A549 (cell line): ENCODE data around the gene CRYBB3. TPM values are rescaled to one million over a fixed set of nuclear protein-coding genes. Genes with fewer than 3 reads are reported as not detected.

ENCODE experiments used
- ATAC-seq, 2 experiments: fragments of 200-7000 bp in 1 of 2; fragments of >200 bp in 1 of 2; cut with Nextera tagmentation in 1 of 2; cut with Tn5 transposase in 1 of 2; 3 replicates each; pipeline versions ENCODE4 v1.8.0 to v1.9.1; 2018 to 2020; ENCODE audit warnings: mild to moderate bottlenecking in 1 of 2, moderate library complexity in 1 of 2
- CTCF ChIA-PET: fragments of 300-600 bp; sonication (Branson Sonifier 250); formaldehyde crosslinking; extraction: SDS; loops from one replicate; lab custom pipeline; 2021; ENCODE audit warnings: antibody characterized with exemption, inconsistent platforms; lab: Yijun Ruan, JAX
- POLR2A ChIA-PET: fragments of 350-600 bp; formaldehyde crosslinking; extraction: SDS; loops from one replicate; lab custom pipeline; 2021; ENCODE audit warnings: antibody characterized with exemption, inconsistent platforms; lab: Yijun Ruan, JAX
- DNase-seq, 2 experiments: peaks; one replicate each; pipeline versions ENCODE4 v3.0.0 to v3.0.0-alpha.2; 2011 to 2016; ENCODE audit warnings: low read depth in 1 of 2, low spot score in 1 of 2
- FAIRE-seq: peaks from 2 replicates; lab custom pipeline; 2011; peaks lifted over from hg19 to GRCh38; lab: Jason Lieb, UNC
- H3K27ac ChIP-seq, 2 experiments: fragments of >200 bp; sonication (Bioruptor Twin); formaldehyde crosslinking; 3 replicates each; pipeline ENCODE4 v1.5.1; 2016 to 2017
- H3K4me1 ChIP-seq: fragments of >200 bp; sonication (Bioruptor Twin); formaldehyde crosslinking; 3 replicates; pipeline ENCODE4 v1.6.1; 2016
- H3K4me2 ChIP-seq: fragments of >200 bp; sonication (Bioruptor Twin); formaldehyde crosslinking; 3 replicates; pipeline ENCODE4 v1.6.1; 2016
- H3K4me3 ChIP-seq: fragments of >200 bp; sonication (Bioruptor Twin); formaldehyde crosslinking; 3 replicates; pipeline ENCODE4 v1.5.1; 2016
- H3K9me3 ChIP-seq: fragments of >200 bp; sonication (Bioruptor Twin); formaldehyde crosslinking; 3 replicates; pipeline ENCODE4 v1.6.1; 2016
- EHF ChIP-seq: fragments of 250-450 bp; sonication (Bioruptor Pico); IDR thresholded peaks from 2 replicates; pipeline ENCODE4 v1.5.0; 2020; ENCODE audit warnings: mild to moderate bottlenecking
- EHMT2 ChIP-seq: fragments of 200-600 bp; sonication (generic); IDR thresholded peaks from 2 replicates; pipeline ENCODE4 v1.6.1; 2016; ENCODE audit warnings: antibody characterized with exemption, low read depth, mild to moderate bottlenecking, moderate library complexity
- ESRRA ChIP-seq: fragments of 150-350 bp; IDR thresholded peaks from 2 replicates; pipeline ENCODE4 v1.6.1; 2014; ENCODE audit warnings: mild to moderate bottlenecking, low read length, borderline replicate concordance
- FOSL2 ChIP-seq, 2 experiments: fragments of 450-650 bp in 1 of 2; fragments of >200 bp in 1 of 2; sonication (Bioruptor Twin) in 1 of 2; formaldehyde crosslinking; IDR thresholded peaks; 2 replicates each; pipeline versions ENCODE4 v1.5.0 to v1.6.1; 2016 to 2020; ENCODE audit warnings: mild to moderate bottlenecking in 1 of 2, moderate library complexity in 1 of 2
- KDM1A ChIP-seq: fragments of 200-600 bp; sonication (generic); IDR thresholded peaks from 2 replicates; pipeline ENCODE4 v1.6.1; 2016; ENCODE audit warnings: low read depth, mild to moderate bottlenecking
- PHF8 ChIP-seq: fragments of 200-600 bp; sonication (generic); IDR thresholded peaks from 2 replicates; pipeline ENCODE4 v1.6.1; 2016; ENCODE audit warnings: low read depth, mild to moderate bottlenecking, antibody characterized with exemption, moderate library complexity, borderline replicate concordance
- POLR2A ChIP-seq: IDR thresholded peaks from 2 replicates; pipeline ENCODE4 v1.6.1; 2012; ENCODE audit warnings: mild to moderate bottlenecking, low read length
- RNF2 ChIP-seq: fragments of 200-600 bp; sonication (generic); IDR thresholded peaks from 2 replicates; pipeline ENCODE4 v1.6.1; 2016; ENCODE audit warnings: low read depth, mild to moderate bottlenecking, antibody characterized with exemption, moderate library complexity, borderline replicate concordance
- ZC3H11A ChIP-seq: fragments of 450-650 bp; IDR thresholded peaks from 2 replicates; pipeline ENCODE4 v1.6.1; 2014; ENCODE audit warnings: antibody characterized with exemption, mild to moderate bottlenecking
- ZFP36 ChIP-seq: fragments of 450-650 bp; IDR thresholded peaks from 2 replicates; pipeline ENCODE4 v1.6.1; 2014; ENCODE audit warnings: borderline replicate concordance; ENCODE audit not compliant: partially characterized antibody
- WGBS: methylation state at CpG from one replicate; pipeline ENCODE4 v1.1.6; 2017; ENCODE audit errors: missing lambda C conversion rate; 5-methylcytosine and 5-hydroxymethylcytosine counted together
- polyA plus RNA-seq, 4 experiments: library from polyadenylated mRNA; depleted of rRNA in 3 of 4; stranded (reverse); fragments of >200 nt; fragmentation: RNase III in 1 of 4; extraction: RNeasy Plus Mini Kit Qiagen cat#74134 plus additional on column Dnase treatment in 1 of 4; gene quantifications; 2 replicates in 3 of 4; 3 replicates in 1 of 4; pipeline ENCODE4 v1.2.3, GENCODE V29; 2011 to 2017
- TF ChIP-seq, protein P1 (sequence below): fragments of 450-650 bp; IDR thresholded peaks from 2 replicates; pipeline ENCODE4 v1.6.1; 2014; ENCODE audit warnings: antibody characterized with exemption
- TF ChIP-seq, protein P2 (sequence below): fragments of >200 bp; sonication (Bioruptor Twin); formaldehyde crosslinking; IDR thresholded peaks from 3 replicates; pipeline ENCODE4 v1.5.1; 2016
- TF ChIP-seq, protein P3 (sequence below): IDR thresholded peaks from 2 replicates; pipeline ENCODE4 v1.6.1; 2012
- TF ChIP-seq, protein P4 (sequence below): fragments of 200-600 bp; sonication (generic); IDR thresholded peaks from 2 replicates; pipeline ENCODE4 v1.6.1; 2016; ENCODE audit warnings: antibody characterized with exemption, mild to moderate bottlenecking, moderate library complexity
- TF ChIP-seq, protein P5 (sequence below): fragments of >200 bp; sonication (Bioruptor Twin); formaldehyde crosslinking; IDR thresholded peaks from 3 replicates; pipeline ENCODE4 v1.6.1; 2016
- TF ChIP-seq, protein P6 (sequence below): fragments of 150-350 bp; IDR thresholded peaks from 2 replicates; pipeline ENCODE4 v1.6.1; 2014; ENCODE audit warnings: low read depth, mild to moderate bottlenecking, low read length

CRYBB3 gene
- polyA plus RNA-seq, 2 of the 4 experiments (the other 2 are of a cell fraction): not detected

DNA sequence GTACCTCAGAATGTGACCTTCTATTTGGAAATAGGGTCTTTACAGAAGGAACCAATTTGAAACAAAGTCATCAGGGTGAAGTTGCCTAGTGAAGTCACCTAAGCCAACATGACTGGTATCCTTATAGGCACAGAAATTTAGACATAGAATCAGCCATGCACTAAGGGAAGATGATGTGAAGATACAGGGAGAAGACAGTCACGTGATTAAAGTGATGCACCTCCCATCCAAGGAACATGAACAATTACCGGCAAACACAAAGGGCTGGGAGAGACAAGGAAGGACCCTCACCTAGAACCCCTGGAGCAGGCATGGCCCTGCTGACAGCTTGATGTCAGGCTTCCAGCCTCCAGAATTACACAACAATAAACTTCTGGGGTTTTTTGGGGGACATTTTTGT is 16.6 kb downstream of the CRYBB3 start:
- FAIRE-seq: no peak
- DNase-seq: no peak
- Histone ChIP-seq H3K4me2 (no peak overlapping the region), H3K4me3 (no peak overlapping the region), H3K4me1 (no peaks in the 10 kb centered on the region), H3K9me3 (no peaks in the 10 kb centered on the region), H3K27ac (no peak overlapping the region)
- 25% methylated on average over 2 of the region's 2 CpGs for WGBS
- TF ChIP-seq, protein P1, sequence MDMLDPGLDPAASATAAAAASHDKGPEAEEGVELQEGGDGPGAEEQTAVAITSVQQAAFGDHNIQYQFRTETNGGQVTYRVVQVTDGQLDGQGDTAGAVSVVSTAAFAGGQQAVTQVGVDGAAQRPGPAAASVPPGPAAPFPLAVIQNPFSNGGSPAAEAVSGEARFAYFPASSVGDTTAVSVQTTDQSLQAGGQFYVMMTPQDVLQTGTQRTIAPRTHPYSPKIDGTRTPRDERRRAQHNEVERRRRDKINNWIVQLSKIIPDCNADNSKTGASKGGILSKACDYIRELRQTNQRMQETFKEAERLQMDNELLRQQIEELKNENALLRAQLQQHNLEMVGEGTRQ: 0 out of 2 replicates have a peak, but pooled peaks have one; percentile 41
- TF ChIP-seq, protein P2, sequence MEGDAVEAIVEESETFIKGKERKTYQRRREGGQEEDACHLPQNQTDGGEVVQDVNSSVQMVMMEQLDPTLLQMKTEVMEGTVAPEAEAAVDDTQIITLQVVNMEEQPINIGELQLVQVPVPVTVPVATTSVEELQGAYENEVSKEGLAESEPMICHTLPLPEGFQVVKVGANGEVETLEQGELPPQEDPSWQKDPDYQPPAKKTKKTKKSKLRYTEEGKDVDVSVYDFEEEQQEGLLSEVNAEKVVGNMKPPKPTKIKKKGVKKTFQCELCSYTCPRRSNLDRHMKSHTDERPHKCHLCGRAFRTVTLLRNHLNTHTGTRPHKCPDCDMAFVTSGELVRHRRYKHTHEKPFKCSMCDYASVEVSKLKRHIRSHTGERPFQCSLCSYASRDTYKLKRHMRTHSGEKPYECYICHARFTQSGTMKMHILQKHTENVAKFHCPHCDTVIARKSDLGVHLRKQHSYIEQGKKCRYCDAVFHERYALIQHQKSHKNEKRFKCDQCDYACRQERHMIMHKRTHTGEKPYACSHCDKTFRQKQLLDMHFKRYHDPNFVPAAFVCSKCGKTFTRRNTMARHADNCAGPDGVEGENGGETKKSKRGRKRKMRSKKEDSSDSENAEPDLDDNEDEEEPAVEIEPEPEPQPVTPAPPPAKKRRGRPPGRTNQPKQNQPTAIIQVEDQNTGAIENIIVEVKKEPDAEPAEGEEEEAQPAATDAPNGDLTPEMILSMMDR: no peak
- no peak for TF ChIP-seq ZFP36
- TF ChIP-seq PHF8: no peak
- ATAC-seq: no peak
- CTCF ChIA-PET: interaction anchor here (3.7 kb wide), 1 partner anchor 14 kb away, joined by 15 read pairs; no protein-coding TSS in a partner anchor
- POLR2A ChIA-PET: no interaction called here

DNA sequence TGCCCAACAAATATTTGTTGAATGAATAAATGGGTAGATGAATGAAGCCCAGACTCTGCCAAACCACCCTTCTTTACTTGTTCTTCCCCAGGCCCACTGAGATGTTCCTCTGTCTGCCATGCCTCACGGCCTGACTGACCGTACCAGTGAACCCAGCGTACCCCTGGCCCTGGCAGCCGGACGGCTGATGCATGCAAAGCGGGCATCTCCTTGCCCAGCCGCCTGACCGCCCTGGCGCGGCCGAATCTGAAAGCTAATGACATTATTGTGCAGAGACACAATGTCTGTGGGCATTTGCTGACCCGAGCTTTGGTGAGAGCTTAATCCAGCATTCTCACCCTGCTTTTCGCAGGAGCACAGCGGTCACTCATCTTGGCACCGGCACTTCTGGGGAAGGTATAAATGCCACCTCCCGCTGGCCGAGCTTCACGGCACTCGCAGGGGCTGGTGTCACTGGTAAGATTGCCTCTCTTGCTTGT is 19.6 kb downstream of the CRYBB3 start, which contains the start of gene CRYBB2:
CRYBB2 (plus strand) TSS at position 429 of the 479 bp plus-strand sequence. CDS start 1,791 bp downstream, outside the sequence.
- no peaks in the 10 kb centered on the region for H3K9me3 ChIP-seq
- H3K27ac ChIP-seq: no peak within 1 kb of the TSS
- ATAC-seq: no peak
- no peak within 1 kb of the TSS for H3K4me3 ChIP-seq
- TF ChIP-seq, protein P1: no peak
- TF ChIP-seq EHF (no peak), ESRRA (no peak), RNF2 (no peak)
- POLR2A ChIA-PET: no interaction called here
- 43% methylated on average over 12 of the region's 19 CpGs for WGBS
- H3K4me1 ChIP-seq: no peaks in the 10 kb centered on the region
- DNase-seq: no peak
- CTCF ChIA-PET: interaction anchor here (1.2 kb wide), 1 partner anchor 17 kb away, joined by 3 read pairs; no protein-coding TSS in a partner anchor
- FAIRE-seq: no peak
- no peak within 1 kb of the TSS for H3K4me2 ChIP-seq

DNA sequence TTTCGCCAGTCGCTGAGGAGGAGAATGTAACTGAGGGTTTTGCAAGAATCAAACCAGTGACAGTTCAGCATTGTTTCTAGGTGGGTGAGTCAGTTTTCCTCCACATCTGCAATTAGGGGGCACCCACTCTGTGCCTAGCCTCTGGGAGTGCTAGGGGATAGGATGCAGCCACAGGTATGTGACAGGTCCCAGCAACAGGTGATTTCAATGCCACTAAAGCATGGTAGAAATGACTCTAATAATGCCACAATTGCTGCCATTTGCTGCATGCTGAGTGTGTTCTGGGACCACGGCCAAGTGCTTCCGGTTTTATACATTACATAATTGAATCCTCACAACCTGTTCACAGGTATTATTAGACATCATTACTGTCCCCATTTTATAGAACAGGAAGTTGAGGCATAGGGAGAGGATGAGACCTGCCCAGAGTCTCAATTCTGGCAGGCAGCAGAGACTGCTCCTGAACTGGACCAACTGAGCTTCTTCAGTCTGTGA is 20.3 kb downstream of the CRYBB3 start:
- POLR2A ChIA-PET: no interaction called here
- Histone ChIP-seq H3K9me3 (no peaks in the 10 kb centered on the region), H3K4me3 (no peak overlapping the region), H3K4me2 (no peak overlapping the region), H3K4me1 (no peaks in the 10 kb centered on the region), H3K27ac (no peak overlapping the region)
- CTCF ChIA-PET: interaction anchor here (1.2 kb wide), 1 partner anchor 16 kb away, joined by 3 read pairs; no protein-coding TSS in a partner anchor
- DNase-seq: no peak
- 33% methylated on average over 3 of the region's 4 CpGs for WGBS
- no peak for FAIRE-seq
- no peak for ATAC-seq
- TF ChIP-seq, protein P3, sequence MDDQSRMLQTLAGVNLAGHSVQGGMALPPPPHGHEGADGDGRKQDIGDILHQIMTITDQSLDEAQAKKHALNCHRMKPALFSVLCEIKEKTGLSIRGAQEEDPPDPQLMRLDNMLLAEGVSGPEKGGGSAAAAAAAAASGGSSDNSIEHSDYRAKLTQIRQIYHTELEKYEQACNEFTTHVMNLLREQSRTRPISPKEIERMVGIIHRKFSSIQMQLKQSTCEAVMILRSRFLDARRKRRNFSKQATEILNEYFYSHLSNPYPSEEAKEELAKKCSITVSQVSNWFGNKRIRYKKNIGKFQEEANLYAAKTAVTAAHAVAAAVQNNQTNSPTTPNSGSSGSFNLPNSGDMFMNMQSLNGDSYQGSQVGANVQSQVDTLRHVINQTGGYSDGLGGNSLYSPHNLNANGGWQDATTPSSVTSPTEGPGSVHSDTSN: no peak
- TF ChIP-seq EHMT2: no peak
- TF ChIP-seq FOSL2 (IDR thresholded peaks at IDR 0.05): no peak
- TF ChIP-seq FOSL2 (CRISPR knock-in tag; IDR thresholded peaks at IDR 0.05): no peak
- no peak for TF ChIP-seq ZC3H11A
- TF ChIP-seq, protein P4, sequence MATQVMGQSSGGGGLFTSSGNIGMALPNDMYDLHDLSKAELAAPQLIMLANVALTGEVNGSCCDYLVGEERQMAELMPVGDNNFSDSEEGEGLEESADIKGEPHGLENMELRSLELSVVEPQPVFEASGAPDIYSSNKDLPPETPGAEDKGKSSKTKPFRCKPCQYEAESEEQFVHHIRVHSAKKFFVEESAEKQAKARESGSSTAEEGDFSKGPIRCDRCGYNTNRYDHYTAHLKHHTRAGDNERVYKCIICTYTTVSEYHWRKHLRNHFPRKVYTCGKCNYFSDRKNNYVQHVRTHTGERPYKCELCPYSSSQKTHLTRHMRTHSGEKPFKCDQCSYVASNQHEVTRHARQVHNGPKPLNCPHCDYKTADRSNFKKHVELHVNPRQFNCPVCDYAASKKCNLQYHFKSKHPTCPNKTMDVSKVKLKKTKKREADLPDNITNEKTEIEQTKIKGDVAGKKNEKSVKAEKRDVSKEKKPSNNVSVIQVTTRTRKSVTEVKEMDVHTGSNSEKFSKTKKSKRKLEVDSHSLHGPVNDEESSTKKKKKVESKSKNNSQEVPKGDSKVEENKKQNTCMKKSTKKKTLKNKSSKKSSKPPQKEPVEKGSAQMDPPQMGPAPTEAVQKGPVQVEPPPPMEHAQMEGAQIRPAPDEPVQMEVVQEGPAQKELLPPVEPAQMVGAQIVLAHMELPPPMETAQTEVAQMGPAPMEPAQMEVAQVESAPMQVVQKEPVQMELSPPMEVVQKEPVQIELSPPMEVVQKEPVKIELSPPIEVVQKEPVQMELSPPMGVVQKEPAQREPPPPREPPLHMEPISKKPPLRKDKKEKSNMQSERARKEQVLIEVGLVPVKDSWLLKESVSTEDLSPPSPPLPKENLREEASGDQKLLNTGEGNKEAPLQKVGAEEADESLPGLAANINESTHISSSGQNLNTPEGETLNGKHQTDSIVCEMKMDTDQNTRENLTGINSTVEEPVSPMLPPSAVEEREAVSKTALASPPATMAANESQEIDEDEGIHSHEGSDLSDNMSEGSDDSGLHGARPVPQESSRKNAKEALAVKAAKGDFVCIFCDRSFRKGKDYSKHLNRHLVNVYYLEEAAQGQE: no peak
- TF ChIP-seq POLR2A: no peak
- TF ChIP-seq, protein P5, sequence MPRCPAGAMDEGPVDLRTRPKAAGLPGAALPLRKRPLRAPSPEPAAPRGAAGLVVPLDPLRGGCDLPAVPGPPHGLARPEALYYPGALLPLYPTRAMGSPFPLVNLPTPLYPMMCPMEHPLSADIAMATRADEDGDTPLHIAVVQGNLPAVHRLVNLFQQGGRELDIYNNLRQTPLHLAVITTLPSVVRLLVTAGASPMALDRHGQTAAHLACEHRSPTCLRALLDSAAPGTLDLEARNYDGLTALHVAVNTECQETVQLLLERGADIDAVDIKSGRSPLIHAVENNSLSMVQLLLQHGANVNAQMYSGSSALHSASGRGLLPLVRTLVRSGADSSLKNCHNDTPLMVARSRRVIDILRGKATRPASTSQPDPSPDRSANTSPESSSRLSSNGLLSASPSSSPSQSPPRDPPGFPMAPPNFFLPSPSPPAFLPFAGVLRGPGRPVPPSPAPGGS: no peak
- TF ChIP-seq, protein P6, sequence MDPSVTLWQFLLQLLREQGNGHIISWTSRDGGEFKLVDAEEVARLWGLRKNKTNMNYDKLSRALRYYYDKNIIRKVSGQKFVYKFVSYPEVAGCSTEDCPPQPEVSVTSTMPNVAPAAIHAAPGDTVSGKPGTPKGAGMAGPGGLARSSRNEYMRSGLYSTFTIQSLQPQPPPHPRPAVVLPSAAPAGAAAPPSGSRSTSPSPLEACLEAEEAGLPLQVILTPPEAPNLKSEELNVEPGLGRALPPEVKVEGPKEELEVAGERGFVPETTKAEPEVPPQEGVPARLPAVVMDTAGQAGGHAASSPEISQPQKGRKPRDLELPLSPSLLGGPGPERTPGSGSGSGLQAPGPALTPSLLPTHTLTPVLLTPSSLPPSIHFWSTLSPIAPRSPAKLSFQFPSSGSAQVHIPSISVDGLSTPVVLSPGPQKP: no peak
- no peak for TF ChIP-seq KDM1A
